ENCODE measurements around the gene RASSF4.
A peak's percentile ranks its signal among the peaks of the same experiment; 100 is the strongest.

Gene RASSF4

DNA sequence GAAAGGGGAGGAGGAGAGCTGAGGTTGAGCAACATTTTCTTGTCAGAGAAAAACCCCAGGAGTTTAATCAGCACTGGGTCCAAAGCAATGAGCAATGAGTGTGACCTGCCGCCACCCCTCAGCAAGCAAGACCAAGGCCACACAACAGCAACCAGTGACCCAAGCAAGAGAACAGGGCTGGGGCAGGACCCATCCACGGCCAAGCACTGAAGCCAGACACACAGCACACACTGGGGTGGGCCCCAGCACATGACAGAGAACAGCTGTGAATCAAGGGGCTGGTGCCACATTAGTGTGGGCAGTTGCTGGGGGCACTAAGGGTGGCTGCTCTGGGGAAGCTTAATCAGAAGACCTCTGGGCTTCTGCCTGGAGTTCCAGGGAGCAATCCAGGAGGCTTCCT is 32.2 kb upstream of the RASSF4 start:
- TF ChIP-seq, protein P1, sequence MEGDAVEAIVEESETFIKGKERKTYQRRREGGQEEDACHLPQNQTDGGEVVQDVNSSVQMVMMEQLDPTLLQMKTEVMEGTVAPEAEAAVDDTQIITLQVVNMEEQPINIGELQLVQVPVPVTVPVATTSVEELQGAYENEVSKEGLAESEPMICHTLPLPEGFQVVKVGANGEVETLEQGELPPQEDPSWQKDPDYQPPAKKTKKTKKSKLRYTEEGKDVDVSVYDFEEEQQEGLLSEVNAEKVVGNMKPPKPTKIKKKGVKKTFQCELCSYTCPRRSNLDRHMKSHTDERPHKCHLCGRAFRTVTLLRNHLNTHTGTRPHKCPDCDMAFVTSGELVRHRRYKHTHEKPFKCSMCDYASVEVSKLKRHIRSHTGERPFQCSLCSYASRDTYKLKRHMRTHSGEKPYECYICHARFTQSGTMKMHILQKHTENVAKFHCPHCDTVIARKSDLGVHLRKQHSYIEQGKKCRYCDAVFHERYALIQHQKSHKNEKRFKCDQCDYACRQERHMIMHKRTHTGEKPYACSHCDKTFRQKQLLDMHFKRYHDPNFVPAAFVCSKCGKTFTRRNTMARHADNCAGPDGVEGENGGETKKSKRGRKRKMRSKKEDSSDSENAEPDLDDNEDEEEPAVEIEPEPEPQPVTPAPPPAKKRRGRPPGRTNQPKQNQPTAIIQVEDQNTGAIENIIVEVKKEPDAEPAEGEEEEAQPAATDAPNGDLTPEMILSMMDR (IDR thresholded peaks at IDR 0.05), result no peak
- H3K27ac ChIP-seq, result no peak overlapping the region
- no peak overlapping the region for H3K4me3 ChIP-seq
- peak; percentile 62 for DNase-seq (ENCODE audit: low spot score)

DNA sequence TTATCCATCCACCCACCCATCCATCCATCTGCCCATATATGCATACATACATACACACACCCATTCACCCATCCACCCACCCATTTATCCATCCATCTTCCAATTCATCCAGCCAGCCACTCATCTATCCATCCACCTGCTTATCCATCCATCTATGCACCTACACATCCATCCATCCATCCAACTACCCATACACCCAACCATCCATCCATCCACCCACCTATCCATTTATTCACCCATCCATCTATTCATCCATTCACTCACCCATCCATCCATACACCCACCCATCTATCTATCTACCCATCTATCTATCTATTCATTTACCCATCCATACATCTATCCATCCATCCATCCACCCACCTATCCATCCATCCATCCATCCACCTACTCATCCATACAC is 31.1 kb upstream of the RASSF4 start:
- no peak overlapping the region for H3K4me3 ChIP-seq
- TF ChIP-seq, protein P1 (IDR thresholded peaks at IDR 0.05), result no peak
- no peak for DNase-seq (ENCODE audit: low spot score)
- no peak overlapping the region for H3K27ac ChIP-seq

DNA sequence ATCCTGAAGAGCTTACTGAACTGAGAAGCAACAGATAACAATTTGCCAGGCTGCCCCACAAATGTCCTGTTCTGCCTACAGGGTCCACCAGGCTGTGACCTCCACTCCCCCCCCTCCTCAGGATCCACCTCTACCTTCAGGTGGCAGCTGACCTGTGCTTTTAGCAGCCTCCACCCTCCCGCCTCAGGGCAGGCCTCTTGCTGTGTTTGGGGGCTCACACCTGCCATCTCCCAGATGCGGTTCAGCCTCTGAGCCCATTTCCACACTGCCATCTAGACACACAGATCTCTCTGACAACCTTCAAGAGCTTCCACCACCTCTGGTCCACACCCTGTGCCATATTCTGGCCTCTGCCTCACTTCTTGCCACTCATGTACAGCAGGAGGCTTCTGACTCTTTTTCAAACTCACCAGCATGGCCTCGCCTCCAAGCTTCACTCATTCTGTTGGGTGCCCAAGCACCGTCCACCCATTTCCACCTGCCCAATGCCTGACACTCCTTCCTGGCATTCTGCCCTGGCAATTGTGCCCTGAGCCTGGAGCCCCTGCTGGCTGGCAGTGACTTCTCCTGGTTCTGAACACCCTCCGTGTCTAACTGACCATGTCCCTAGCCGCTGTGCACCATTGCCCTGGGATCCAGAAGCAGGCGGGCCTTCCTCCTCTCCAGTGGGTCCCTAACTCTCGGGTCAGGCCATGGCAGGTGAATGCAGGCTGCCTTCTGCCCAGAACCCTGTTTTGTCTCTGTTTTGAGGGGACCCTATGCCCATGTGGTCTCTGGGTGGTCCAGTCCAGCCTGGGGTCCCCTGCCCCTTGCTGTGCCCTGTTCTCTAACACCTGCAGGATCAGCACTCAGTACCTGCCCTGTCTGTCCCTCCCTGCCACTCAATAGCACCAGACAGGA is 30.0 kb upstream of the RASSF4 start:
- TF ChIP-seq, protein P1 (IDR thresholded peaks at IDR 0.05), result no peak
- Histone ChIP-seq H3K4me3 (no peak overlapping the region), H3K27ac (no peak overlapping the region)
- DNase-seq (ENCODE audit: low spot score), result peak; percentile 63

DNA sequence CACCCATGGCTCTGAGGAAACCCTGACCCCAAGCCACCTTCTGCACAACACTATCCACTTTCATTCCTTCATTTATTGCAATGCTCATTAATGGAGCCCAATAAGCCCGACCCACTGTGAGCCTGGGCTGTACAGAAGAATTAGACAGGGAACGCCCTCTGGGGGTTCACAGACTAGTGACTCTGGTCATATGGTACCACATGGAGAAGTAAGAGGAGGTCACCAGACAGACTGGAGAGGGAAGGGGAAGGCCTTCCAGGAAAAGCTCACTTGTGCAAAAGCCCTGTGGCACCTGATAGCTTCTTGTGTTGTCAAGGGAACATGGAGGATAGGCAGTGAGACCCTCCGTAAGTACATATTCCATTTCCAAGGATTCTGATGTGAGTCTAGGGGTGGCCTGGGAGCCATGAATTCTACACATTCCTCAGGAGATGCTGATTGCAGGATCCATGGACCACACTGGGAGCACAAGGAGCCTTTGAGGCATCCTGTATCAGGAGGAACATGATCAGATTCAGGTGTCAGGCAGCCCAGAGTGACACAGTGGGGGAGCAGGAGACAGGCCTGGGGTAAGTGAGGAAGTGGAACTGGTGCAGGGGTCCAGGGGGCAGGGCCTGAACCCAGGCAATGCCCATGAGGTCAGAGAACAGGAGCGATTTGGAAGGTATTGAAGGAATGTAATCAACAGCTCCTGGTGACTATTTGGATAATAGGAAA is 28.5 kb upstream of the RASSF4 start:
- no peak overlapping the region for H3K27ac ChIP-seq
- DNase-seq (ENCODE audit: low spot score), result peak; percentile 59
- TF ChIP-seq, protein P1 (IDR thresholded peaks at IDR 0.05), result no peak
- no peak overlapping the region for H3K4me3 ChIP-seq

DNA sequence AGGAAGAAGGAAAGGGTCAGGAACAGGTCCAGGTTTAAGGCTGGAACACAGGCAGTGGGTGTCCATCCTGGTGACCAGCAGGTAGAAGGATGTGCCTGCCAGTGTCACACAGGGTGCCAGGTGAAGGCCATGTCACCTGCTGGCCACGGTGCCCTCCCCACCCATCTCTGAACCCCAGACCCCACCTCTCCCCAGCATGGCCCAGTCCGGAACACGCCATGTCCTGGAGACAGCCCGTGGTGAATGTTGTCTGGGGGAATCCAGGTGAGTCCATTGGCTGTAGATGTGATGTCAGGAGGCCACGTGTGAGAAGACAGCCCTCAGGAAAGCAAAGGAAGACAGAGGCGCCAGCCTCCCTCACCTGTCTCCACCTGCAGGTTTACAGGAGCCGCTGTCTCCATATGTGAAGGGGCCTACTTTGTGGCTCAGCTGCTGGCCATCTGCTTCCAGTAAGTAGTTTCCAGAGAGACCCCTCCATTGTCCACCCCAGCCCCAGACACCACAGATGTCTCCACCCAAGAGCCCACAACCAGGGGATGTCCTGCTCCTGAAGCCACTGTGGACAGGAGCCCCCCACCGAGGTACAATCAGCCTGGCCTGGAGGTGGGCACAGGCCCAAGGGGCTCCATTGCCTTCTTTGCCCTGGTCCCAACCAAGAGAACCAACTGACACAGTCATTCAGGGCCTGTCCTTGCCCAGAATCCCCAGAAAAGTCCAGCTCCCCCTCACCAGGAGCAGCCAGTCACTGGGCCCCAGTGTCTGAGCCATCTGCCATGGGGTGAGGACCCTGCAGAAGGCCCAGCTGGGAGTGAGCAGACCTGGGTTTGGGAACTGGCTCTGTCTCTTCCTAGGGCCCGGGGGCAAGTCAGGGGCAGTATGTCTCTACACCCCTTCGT is 27.7 kb upstream of the RASSF4 start:
- Histone ChIP-seq H3K4me3 (no peak overlapping the region), H3K27ac (peak overlapping the region in 1 of 2 donors; percentile 33)
- TF ChIP-seq, protein P1 (IDR thresholded peaks at IDR 0.05), result no peak
- peak; percentile 66 for DNase-seq (ENCODE audit: low spot score)

DNA sequence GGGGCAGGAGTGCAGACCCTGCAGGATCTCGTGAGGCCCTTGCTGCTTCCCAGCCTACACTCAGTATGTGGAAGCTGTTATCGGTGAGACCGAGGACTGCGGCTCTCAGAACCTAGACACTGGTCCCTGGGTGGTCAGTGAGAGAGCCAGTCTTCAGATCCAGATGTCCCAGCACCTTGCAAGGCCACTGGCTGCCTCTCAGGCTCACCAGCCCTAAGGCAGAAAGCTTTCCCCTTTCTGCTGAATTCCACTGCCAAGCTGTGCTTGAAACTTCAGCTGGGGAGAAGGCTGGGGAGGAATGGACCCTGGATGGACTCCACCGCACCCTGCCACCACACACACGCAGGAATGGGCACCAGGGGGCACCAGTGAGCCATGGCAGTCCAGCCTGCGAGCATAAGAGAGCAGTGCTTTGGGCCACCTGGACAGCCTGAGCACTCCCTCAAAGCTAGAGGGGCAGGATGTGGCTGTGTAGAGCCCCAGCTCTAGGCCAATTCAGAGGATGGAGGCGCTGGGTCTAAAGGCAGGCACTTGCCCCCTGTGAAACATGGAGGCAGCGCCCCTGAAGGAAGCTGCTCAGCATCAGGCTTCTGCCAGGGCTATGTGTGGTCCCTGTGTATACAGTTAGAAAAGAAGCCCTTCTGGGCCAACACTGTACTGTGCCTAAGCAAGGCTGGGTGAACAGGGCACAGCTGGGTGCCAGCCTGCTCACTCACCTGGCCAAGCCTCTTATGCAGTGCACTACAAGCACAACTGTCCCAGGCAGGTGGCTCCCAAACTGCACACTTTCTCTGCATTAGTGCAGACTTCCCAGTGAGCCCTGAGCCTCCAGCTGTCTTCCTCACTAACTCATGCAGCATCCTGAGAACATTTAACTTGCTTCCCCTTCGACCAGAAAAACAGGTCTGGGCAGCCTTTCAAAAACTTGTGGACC is 26.8 kb upstream of the RASSF4 start:
- peak overlapping the region in 1 of 2 donors; percentile 33 for H3K27ac ChIP-seq
- peak; percentile 88 for DNase-seq (ENCODE audit: low spot score)
- TF ChIP-seq, protein P1 (IDR thresholded peaks at IDR 0.05), result peak; percentile 93
- no peak overlapping the region for H3K4me3 ChIP-seq
